Endothelial cell (in vitro differentiated cells): ENCODE results near the gene RAB33A. TPM values are rescaled to one million over a fixed set of nuclear protein-coding genes. Genes with fewer than 3 reads are reported as not detected.

Experiments
- DNase-seq: peaks from one replicate; pipeline ENCODE4 v3.0.0; 2021; ENCODE audit warnings: low spot score
- H3K27ac Mint-ChIP-seq: one replicate; pipeline ENCODE4 v1.8.0; 2021; ENCODE audit warnings: mixed read lengths, inconsistent platforms; ENCODE audit not compliant: unreplicated experiment
- H3K27me3 Mint-ChIP-seq: one replicate; pipeline ENCODE4 v1.8.0; 2021; ENCODE audit warnings: mild to moderate bottlenecking, moderate library complexity, mixed read lengths, inconsistent platforms; ENCODE audit not compliant: unreplicated experiment
- H3K36me3 Mint-ChIP-seq: one replicate; pipeline ENCODE4 v1.8.0; 2021; ENCODE audit warnings: mild to moderate bottlenecking, low read depth, mixed read lengths, inconsistent platforms; ENCODE audit not compliant: unreplicated experiment
- H3K4me1 Mint-ChIP-seq: one replicate; pipeline ENCODE4 v1.8.0; 2021; ENCODE audit warnings: mild to moderate bottlenecking, mixed read lengths, inconsistent platforms; ENCODE audit not compliant: unreplicated experiment
- H3K4me3 Mint-ChIP-seq: one replicate; pipeline ENCODE4 v1.8.0; 2021; ENCODE audit warnings: mild to moderate bottlenecking, mixed read lengths, inconsistent platforms; ENCODE audit not compliant: unreplicated experiment
- H3K9me3 Mint-ChIP-seq: one replicate; pipeline ENCODE4 v1.8.0; 2021; ENCODE audit warnings: mixed read lengths, inconsistent platforms; ENCODE audit not compliant: unreplicated experiment
- total RNA-seq: library from RNA; stranded (reverse); fragmentation: NEBNext Ultra II Directional; extraction: Animal tissue kit (Norgen Biotek cat#: 25700); gene quantifications from one replicate; pipeline ENCODE4 v1.2.1, GENCODE V29; 2021; ENCODE audit not compliant: unreplicated experiment
- TF ChIP-seq, protein P1 (sequence below): fragments of 200-600 bp; sonication (generic); IDR thresholded peaks from one replicate; pipeline ENCODE4 v1.5.0; 2021; ENCODE audit warnings: antibody characterized with exemption; ENCODE audit not compliant: unreplicated experiment

The RAB33A gene
- total RNA-seq, 1 donor from 2014 or later, result 4.1 TPM

DNA sequence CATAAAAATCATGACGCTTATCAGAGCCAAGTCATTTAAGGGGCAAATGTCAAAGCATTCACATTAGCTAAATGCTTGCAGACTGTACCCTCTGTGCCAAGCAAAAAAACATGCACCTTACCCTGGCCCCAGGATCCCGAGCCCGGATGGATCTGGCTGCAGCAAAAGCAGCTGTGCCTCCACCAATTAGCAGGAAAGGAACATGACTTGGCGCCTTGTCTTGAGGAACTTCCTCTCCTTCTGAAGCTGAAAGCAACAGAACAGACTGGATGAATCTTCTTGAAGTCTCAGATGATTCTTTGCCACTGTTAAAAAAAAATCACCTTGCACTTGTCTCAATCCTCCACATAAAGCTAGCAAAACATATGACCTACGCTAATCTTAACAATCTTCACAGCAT lies 24.1 kb upstream of the RAB33A start:
- Mint-ChIP-seq H3K27me3 (no peaks in the 10 kb centered on the region), H3K9me3 (no peaks in the 10 kb centered on the region)

GRCh38 chrX:130155564-130155963 lies 16.2 kb upstream of the RAB33A start:
- Mint-ChIP-seq H3K36me3 (no peaks in the 10 kb centered on the region), H3K4me1 (no peaks in the 10 kb centered on the region), H3K4me3 (no peak overlapping the region), H3K27ac (no peak overlapping the region), H3K27me3 (no peaks in the 10 kb centered on the region), H3K9me3 (no peaks in the 10 kb centered on the region)
- no peak for DNase-seq
- TF ChIP-seq, protein P1, sequence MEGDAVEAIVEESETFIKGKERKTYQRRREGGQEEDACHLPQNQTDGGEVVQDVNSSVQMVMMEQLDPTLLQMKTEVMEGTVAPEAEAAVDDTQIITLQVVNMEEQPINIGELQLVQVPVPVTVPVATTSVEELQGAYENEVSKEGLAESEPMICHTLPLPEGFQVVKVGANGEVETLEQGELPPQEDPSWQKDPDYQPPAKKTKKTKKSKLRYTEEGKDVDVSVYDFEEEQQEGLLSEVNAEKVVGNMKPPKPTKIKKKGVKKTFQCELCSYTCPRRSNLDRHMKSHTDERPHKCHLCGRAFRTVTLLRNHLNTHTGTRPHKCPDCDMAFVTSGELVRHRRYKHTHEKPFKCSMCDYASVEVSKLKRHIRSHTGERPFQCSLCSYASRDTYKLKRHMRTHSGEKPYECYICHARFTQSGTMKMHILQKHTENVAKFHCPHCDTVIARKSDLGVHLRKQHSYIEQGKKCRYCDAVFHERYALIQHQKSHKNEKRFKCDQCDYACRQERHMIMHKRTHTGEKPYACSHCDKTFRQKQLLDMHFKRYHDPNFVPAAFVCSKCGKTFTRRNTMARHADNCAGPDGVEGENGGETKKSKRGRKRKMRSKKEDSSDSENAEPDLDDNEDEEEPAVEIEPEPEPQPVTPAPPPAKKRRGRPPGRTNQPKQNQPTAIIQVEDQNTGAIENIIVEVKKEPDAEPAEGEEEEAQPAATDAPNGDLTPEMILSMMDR, result no peak

More for the DNA sequence above, 24.1 kb upstream of the RAB33A start:
- Mint-ChIP-seq H3K4me1 (no peaks in the 10 kb centered on the region), H3K36me3 (peaks cover 23% of the 10 kb centered on the region), H3K27ac (no peak overlapping the region), H3K4me3 (no peak overlapping the region)
- DNase-seq, result no peak
- TF ChIP-seq, protein P1, result no peak

- TF ChIP-seq, protein P1, result no peak
- no peaks in the 10 kb centered on the region for H3K9me3 Mint-ChIP-seq
- H3K27me3 Mint-ChIP-seq, result no peaks in the 10 kb centered on the region
- no peaks in the 10 kb centered on the region for H3K4me1 Mint-ChIP-seq
- H3K4me3 Mint-ChIP-seq, result no peak overlapping the region
- no peaks in the 10 kb centered on the region for H3K36me3 Mint-ChIP-seq
- H3K27ac Mint-ChIP-seq, result no peak overlapping the region
- no peak for DNase-seq
Measured at GRCh38 chrX:130158311-130158710, 13.5 kb upstream of the RAB33A start.

DNA sequence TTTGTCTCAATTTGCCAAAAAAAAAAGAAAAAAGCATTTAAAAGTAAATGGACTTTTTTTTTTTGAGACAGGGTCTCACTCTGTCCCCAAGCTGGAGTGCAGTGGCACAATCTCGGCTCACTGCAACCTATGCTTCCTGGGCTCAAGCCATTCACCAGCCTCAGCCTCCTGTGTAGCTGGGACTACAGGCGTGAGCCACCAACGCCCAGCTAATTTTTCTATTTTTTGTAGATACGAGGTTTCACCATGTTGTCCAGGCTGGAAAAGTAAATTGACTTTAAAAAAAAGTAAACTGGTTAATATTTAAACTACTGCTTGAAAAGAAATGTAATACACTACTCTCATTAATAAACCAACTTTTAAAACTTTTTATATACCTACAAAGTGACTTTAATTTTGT lies 12.0 kb upstream of the RAB33A start:
- no peaks in the 10 kb centered on the region for H3K36me3 Mint-ChIP-seq
- H3K27ac Mint-ChIP-seq, result no peak overlapping the region
- no peak overlapping the region for H3K4me3 Mint-ChIP-seq
- no peaks in the 10 kb centered on the region for H3K4me1 Mint-ChIP-seq
- no peak for DNase-seq
- H3K27me3 Mint-ChIP-seq, result no peaks in the 10 kb centered on the region
- TF ChIP-seq, protein P1, result no peak
- H3K9me3 Mint-ChIP-seq, result no peaks in the 10 kb centered on the region

DNA sequence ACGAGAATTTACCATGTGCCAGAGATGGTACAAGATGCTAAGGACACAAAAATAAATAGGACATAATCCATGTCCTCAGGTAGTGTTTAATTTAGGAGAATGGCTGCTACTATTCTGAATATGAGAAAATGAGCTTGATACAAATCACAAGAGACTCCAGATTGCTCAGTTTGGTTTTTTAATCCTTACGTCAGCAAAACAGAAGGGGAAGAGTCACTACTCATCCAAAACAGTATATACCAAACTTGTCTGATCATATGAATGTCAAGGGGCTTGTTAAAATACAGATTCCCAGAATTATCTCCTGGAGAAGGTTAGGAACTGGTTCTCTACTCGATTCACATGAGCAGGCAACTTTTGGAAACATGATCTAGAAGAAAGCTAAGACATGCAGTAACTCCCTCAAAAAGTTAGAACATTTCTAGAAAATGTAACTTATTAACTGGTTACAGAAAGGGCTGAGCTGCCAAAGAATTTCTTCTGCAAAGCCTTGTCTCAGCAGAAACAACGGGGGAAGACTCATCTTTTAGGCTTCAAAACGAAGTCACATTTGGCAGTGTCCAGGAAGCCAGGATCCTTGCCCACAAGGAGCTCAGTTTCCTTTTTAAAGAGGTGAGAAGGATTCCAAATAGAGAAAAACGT lies 9.5 kb upstream of the RAB33A start:
- Mint-ChIP-seq H3K9me3 (no peaks in the 10 kb centered on the region), H3K27me3 (peaks cover 2% of the 10 kb centered on the region), H3K27ac (no peak overlapping the region), H3K36me3 (no peaks in the 10 kb centered on the region), H3K4me3 (no peak overlapping the region), H3K4me1 (peaks cover 11% of the 10 kb centered on the region)
- TF ChIP-seq, protein P1, result no peak
- DNase-seq, result no peak
